CD4-positive, alpha-beta T cell treated with Interleukin-15 for 1 hour (primary cell): ENCODE results near the gene BEND2.
"Not testable (repeated sequence)": the region's sequence is repeated elsewhere in the genome, so short reads cannot be mapped to it uniquely, and the experiment has no call there.

Experiments
- DNase-seq: peaks from one replicate; pipeline ENCODE4 v3.0.0-alpha.2; 2020

The BEND2 gene

GRCh38 chrX:18220786-18221185, at the start of gene BEND2:
TSS of gene BEND2 (minus strand) at chrX:18220886. CDS start at chrX:18220750, 136 bp downstream.
- DNase-seq, result no peak

DNA sequence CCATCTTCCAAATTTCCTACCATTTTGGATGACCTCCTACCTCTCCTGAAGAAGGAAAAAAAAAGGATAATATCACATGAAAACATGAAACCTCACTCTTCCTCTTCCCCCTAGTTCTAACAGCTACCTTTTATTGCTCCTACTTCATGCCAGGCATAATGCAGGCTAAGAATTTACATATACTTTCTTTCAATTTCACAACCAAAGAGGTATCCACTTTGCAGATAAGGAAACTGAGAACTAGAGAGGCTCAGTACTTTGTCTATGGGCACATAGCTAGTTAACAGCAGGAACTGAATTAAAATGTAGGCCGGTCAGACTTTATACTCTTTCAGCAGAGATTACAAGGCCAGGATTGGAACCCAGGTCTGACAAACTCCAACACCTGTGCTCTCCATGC, 34.4 kb upstream of the BEND2 start:
- DNase-seq, result no peak

GRCh38 chrX:18252644-18253359, 32.1 kb upstream of the BEND2 start:
- no peak for DNase-seq

DNA sequence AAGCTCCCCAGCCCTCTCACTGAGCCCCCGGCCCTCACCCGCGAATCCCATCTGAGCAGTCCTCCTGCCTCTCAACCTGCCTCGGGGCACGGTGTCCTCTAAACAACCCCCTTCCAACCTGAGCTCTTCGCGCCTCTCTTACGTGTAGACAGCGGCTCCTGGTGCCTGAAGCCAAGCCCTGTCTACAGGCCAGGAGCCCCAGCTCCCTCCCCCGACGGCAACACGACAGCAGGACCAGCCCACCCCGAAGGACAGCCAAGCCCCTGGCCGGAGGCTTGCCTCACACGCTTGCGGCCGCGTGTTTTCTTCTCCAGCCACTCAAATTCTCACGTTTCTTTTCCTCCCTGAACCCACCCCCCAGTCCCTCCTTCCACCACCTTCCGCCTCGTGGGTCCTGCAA, 9.0 kb upstream of the BEND2 start:
- not testable (repeated sequence) for DNase-seq

- DNase-seq, result no peak
These were observed 7.4 kb upstream of the BEND2 start for GRCh38 chrX:18228069-18228468.

GRCh38 chrX:18227458-18227857, 6.8 kb upstream of the BEND2 start:
- no peak for DNase-seq

GRCh38 chrX:18210470-18210869, 10.2 kb downstream of the BEND2 start:
- DNase-seq, result no peak

GRCh38 chrX:18206657-18207056, 14.0 kb downstream of the BEND2 start:
- DNase-seq, result no peak

DNA sequence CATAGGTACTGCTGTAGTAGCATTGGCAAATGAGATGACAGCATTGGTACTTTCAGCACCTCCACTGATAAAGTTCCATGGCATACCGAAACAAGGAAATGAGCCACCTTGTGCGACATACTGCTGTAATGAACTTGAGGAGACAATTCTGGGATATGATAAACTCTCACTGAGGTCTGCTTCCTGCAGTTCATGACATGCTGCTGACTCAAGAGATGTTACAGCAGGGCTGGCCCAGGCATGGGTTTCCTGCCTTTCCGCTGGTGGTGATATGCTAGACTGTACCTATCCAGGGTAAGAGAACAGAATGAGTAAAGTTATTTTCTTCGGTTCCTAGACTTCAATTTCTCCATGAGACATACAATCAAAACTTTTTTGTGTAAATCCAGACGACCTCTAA, 17.1 kb downstream of the BEND2 start:
- DNase-seq, result no peak

GRCh38 chrX:18194688-18195087, 26.0 kb downstream of the BEND2 start:
- DNase-seq, result no peak

DNA sequence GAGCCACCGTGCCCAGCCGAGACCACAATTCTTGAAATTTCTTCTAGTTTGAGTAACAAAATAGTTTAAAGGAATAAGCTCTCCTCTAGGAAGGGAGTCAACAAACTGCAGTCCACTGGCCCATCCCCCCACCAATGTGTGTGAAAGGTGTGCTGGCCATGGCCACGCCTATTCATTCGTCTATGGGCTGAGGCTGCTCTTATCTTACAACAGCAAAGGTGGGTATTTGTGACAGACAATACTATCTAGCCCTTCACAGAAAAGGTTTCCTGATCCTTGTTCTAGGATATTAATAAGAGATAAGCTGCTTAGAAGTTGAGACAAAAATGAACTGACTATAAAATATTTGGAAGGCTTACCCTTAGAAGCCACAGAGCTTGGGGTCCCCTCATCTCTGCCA, 41.2 kb downstream of the BEND2 start:
- no peak for DNase-seq

DNA sequence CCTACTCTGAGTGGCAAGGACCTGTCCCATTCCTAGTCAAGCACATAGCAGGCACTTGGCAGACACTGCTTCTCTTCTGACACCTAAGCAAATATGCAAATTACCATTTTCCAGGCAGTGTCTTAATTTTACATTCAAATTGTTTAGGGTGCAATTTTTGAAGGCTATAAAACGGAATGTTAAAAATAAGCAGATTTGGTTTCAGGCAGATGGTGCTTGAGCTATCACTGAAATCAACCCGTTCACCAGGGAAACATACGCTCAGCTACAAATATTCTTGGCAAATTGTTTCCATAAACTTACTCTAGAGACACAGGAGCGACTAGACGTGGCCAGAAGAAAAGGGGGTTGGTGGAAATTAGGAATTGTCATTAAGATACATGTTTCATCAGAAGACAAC, 45.7 kb downstream of the BEND2 start:
- no peak for DNase-seq

GRCh38 chrX:18174209-18174608, 46.5 kb downstream of the BEND2 start:
- no peak for DNase-seq

GRCh38 chrX:18173494-18174180, 47.0 kb downstream of the BEND2 start:
- DNase-seq, result no peak

DNA sequence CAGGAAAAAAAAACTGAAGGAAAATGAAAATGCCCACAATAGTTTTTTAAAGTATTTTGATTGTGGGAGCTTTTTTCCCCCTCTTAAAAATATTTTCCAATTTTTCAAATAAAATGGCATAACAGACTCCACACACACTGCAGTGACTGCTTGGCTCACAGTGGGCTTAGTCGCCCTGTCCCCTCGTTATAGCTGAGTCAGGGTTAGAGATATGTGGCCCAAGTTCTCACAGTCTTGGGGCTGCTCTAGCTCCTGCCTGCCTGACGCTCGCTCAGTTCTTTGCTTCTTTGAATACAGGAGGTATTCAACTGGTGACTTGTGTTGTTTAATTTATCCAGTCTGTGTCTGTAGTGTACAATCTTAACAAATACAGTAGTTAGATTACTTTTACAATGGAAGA, 47.7 kb downstream of the BEND2 start:
- no peak for DNase-seq

DNA sequence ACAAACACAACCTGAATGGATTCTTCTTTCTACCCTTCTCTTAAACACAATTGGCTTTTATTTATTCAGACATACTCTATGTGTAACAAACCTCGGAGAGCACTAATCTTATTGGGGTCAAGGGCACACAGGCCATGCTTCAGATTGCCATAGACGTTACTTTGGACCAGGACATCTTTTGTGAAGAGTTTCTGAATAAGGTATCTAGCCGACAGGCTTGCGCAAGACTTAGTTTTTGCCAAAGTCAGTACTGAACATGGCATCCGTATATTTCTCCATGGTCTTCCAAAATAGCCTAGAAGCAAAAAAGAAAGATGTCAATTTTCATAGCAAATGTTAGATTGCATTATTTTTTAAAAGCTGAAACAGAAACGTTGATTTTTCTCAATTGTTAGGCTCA, 49.8 kb downstream of the BEND2 start:
- no peak for DNase-seq

- no peak for DNase-seq
These were observed 54.6 kb downstream of the BEND2 start for GRCh38 chrX:18166068-18166467.

GRCh38 chrX:18160369-18160768, 60.3 kb downstream of the BEND2 start:
- no peak for DNase-seq

GRCh38 chrX:18158963-18159362, 61.7 kb downstream of the BEND2 start:
- DNase-seq, result no peak

GRCh38 chrX:18151649-18152048, 69.0 kb downstream of the BEND2 start:
- no peak for DNase-seq

DNA sequence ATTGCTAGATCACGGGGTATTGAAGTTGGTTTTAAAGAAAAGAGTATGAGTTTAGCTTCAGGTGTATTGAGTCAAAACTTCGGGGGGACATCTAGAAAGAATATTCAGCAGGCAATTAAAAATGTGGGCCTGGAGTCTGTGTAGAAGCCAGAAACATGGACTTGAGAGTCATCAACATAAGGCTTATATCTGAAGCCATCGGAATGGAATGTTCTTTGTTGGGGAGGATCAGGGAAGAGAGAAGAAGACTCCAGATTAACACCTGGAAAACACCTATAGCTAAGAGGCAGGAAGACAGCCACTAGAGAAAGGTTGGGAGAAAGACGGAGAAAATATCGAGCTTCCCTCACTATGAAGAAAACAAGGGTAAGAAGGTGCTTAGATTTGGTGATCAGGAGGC, 69.5 kb downstream of the BEND2 start:
- no peak for DNase-seq

- no peak for DNase-seq
These were observed 71.2 kb downstream of the BEND2 start for GRCh38 chrX:18149454-18149853.

- no peak for DNase-seq
These were observed 73.7 kb downstream of the BEND2 start for GRCh38 chrX:18146954-18147353.

DNA sequence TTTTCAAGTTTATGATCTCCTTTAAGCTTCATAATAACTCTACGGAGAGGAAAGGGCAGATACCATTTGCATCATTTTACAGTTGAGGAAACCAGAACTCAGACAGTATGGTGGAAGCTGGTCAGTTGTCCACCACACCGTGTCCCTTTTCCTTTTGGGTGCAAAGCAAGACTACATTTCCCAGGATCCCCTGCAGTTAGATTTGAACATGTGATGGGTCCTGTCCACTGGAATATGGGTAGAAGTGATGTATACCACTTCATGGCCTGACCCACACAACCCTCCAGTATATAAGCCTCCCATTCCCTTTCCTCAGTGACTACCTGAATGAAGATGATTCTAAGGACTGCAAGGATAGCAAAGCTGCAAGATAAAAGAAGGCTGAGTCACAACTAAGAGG, 74.7 kb downstream of the BEND2 start:
- no peak for DNase-seq

- DNase-seq, result no peak
These were observed 83.9 kb downstream of the BEND2 start for GRCh38 chrX:18136816-18137215.
